OCI-LY7 (cell line): ENCODE data around the gene TPPP. TPM values are rescaled to one million over a fixed set of nuclear protein-coding genes. Genes with fewer than 3 reads are reported as not detected.

Experiments used
- BruUV-seq: library from RNA; stranded (reverse); fragments of 400-500 nt; replicated peaks from 2 replicates; lab custom pipeline; 2021; lab: Mats Ljungman, UMichigan
- CTCF ChIA-PET: fragments of 300-600 bp; sonication (Branson Sonifier 250); formaldehyde crosslinking; loops from one replicate; lab custom pipeline; 2022; ENCODE audit warnings: antibody characterized with exemption; ENCODE audit not compliant: unreplicated experiment; lab: Charles Lee
- POLR2A ChIA-PET: fragments of 300-600 bp; sonication (Branson Sonifier 250); formaldehyde crosslinking; loops from one replicate; lab custom pipeline; 2022; ENCODE audit warnings: antibody characterized with exemption; lab: Charles Lee
- DNase-seq: peaks from one replicate; pipeline ENCODE4 v3.0.0-alpha.2; 2015; ENCODE audit warnings: low spot score
- H2AFZ ChIP-seq: fragments of 200-600 bp; sonication (generic), shearing (Covaris generic); 2 replicates; pipeline ENCODE4 v1.6.1; 2014; ENCODE audit warnings: mild to moderate bottlenecking, antibody characterized with exemption, low read length, moderate library complexity
- H3K27ac ChIP-seq: fragments of 200-600 bp; sonication (generic); 2 replicates; pipeline ENCODE4 v1.5.1; 2014; ENCODE audit warnings: mixed run types, low read depth, mild to moderate bottlenecking, moderate library complexity, low read length, inconsistent platforms; ENCODE audit not compliant: poor library complexity, severe bottlenecking
- H3K36me3 ChIP-seq: fragments of 200-600 bp; sonication (generic); 2 replicates; pipeline ENCODE4 v1.6.1; 2014; ENCODE audit warnings: mild to moderate bottlenecking, antibody characterized with exemption, low read length, moderate library complexity, mixed read lengths; ENCODE audit not compliant: insufficient read depth
- H3K4me1 ChIP-seq: fragments of 200-600 bp; sonication (generic); 2 replicates; pipeline ENCODE4 v1.5.1; 2014; ENCODE audit warnings: mild to moderate bottlenecking, low read length; ENCODE audit not compliant: insufficient read depth, poor library complexity, severe bottlenecking
- H3K4me2 ChIP-seq: fragments of 200-600 bp; sonication (generic); 2 replicates; pipeline ENCODE4 v1.6.1; 2014; ENCODE audit warnings: mild to moderate bottlenecking, low read length
- H3K4me3 ChIP-seq: fragments of 200-600 bp; sonication (generic); 2 replicates; pipeline ENCODE4 v1.5.1; 2014; ENCODE audit warnings: mild to moderate bottlenecking, low read depth, low read length; ENCODE audit not compliant: poor library complexity, severe bottlenecking
- H3K79me2 ChIP-seq: fragments of 200-600 bp; sonication (generic); 2 replicates; pipeline ENCODE4 v1.6.1; 2016; ENCODE audit warnings: low read depth, mild to moderate bottlenecking, low read length, moderate library complexity, mixed read lengths; ENCODE audit not compliant: insufficient read depth
- H3K9me2 ChIP-seq: fragments of 200-600 bp; sonication (generic); 2 replicates; pipeline ENCODE4 v1.6.1; 2016; ENCODE audit warnings: mild to moderate bottlenecking, low read length, mixed read lengths; ENCODE audit not compliant: insufficient read depth
- H3K9me3 ChIP-seq: fragments of 200-600 bp; sonication (generic); 2 replicates; pipeline ENCODE4 v1.6.1; 2014; ENCODE audit warnings: mild to moderate bottlenecking, mixed run types, low read length, mixed read lengths
- H4K20me1 ChIP-seq: fragments of 200-600 bp; sonication (generic); 2 replicates; pipeline ENCODE4 v1.6.1; 2014; ENCODE audit warnings: mild to moderate bottlenecking, antibody characterized with exemption, low read length, moderate library complexity, mixed read lengths; ENCODE audit not compliant: insufficient read depth
- CTCF ChIP-seq: fragments of 200-600 bp; sonication (generic); conservative IDR thresholded peaks from 2 replicates; pipeline ENCODE4 v1.5.1; 2014; ENCODE audit warnings: mild to moderate bottlenecking, antibody characterized with exemption, low read length, moderate library complexity, mixed read lengths
- EZH2phosphoT487 ChIP-seq: fragments of 200-600 bp; sonication (generic); IDR thresholded peaks from 2 replicates; pipeline ENCODE4 v1.6.1; 2018; ENCODE audit warnings: low read depth, borderline replicate concordance, mild to moderate bottlenecking, mixed run types, antibody characterized with exemption, low read length, moderate library complexity, mixed read lengths
- intact Hi-C: fragments of 100-400 bp; cut with micrococcal nuclease; formaldehyde crosslinking; loops from one replicate; pipeline ENCODE4 v1.10.0; 2022; ENCODE audit not compliant: unreplicated experiment
- total RNA-seq, 2 experiments: library from RNA; depleted of rRNA in 1 of 2; stranded (reverse); fragments of >200 nt in 1 of 2; shearing (Covaris generic) in 1 of 2; gene quantifications; 2 replicates each; pipeline ENCODE4 v1.2.3, GENCODE V29; 2014 to 2022

The TPPP gene
- total RNA-seq, 2 experiments from 2014 or later = not detected

GRCh38 chr5:671459-672328 is 21.5 kb downstream of the TPPP start:
- Histone ChIP-seq H3K79me2 (no peaks in the 10 kb centered on the region), H2AFZ (no peak overlapping the region), H3K4me2 (no peak overlapping the region), H3K27ac (no peak overlapping the region), H3K4me1 (no peaks in the 10 kb centered on the region), H3K9me2 (no peaks in the 10 kb centered on the region), H3K36me3 (peaks cover 3% of the 10 kb centered on the region; the same call in 1 of the 2 replicates), H3K9me3 (no peaks in the 10 kb centered on the region), H4K20me1 (no peaks in the 10 kb centered on the region), H3K4me3 (no peak overlapping the region)
- peak; percentile 49 for DNase-seq
- ChIA-PET POLR2A (interaction anchor here (0.5 kb wide), 1 partner anchor 791 kb away, joined by 4 read pairs; no protein-coding TSS in a partner anchor), CTCF (no interaction called here)
- BruUV-seq = no TSS peak
- intact Hi-C loops = loop anchor here (5.0 kb wide), 1 partner anchor 231 kb away; no protein-coding TSS in a partner anchor
- TF ChIP-seq CTCF (peak; percentile 70), EZH2phosphoT487 (no peak)

- ChIA-PET POLR2A (interaction anchor here (0.5 kb wide), 1 partner anchor 792 kb away, joined by 4 read pairs; no protein-coding TSS in a partner anchor), CTCF (no interaction called here)
- H3K27ac ChIP-seq = no peak overlapping the region
- H3K4me2 ChIP-seq = no peak overlapping the region
- no peak overlapping the region for H3K4me3 ChIP-seq
- no peaks in the 10 kb centered on the region for H3K4me1 ChIP-seq
- no peak overlapping the region for H2AFZ ChIP-seq
- no peak for DNase-seq
- H3K9me2 ChIP-seq = no peaks in the 10 kb centered on the region
- H3K79me2 ChIP-seq = no peaks in the 10 kb centered on the region
- no peaks in the 10 kb centered on the region for H4K20me1 ChIP-seq
- H3K9me3 ChIP-seq = no peaks in the 10 kb centered on the region
- H3K36me3 ChIP-seq = peaks cover 9% of the 10 kb centered on the region; the same call in 1 of the 2 replicates
- TF ChIP-seq CTCF (no peak), EZH2phosphoT487 (no peak)
- intact Hi-C loops = loop anchor here (5.0 kb wide), 1 partner anchor 232 kb away; no protein-coding TSS in a partner anchor
- no TSS peak for BruUV-seq
Measured at GRCh38 chr5:670396-671270, 22.5 kb downstream of the TPPP start.
